Body of pancreas (tissue), 4 donors: Measurements from ENCODE around the gene SKAP1. TPM values are rescaled to one million over a fixed set of nuclear protein-coding genes. Genes with fewer than 3 reads are reported as not detected.

Experiments used
- ATAC-seq: fragments of 150-250 bp; one replicate; pipeline ENCODE4 v1.9.1; 2016
- DNase-seq, 4 donors: peaks; one replicate each; pipeline ENCODE4 v3.0.0-alpha.2; 2019
- H3K27ac ChIP-seq, 4 donors: fragments of 200-600 bp; sonication (generic); 1 replicate in 3 of 4; 2 replicates in 1 of 4; pipeline versions ENCODE4 v1.5.1 to v1.6.1; 2016 to 2019; ENCODE audit warnings: mild to moderate bottlenecking in 1 of 4, mixed read lengths in 1 of 4, moderate library complexity in 1 of 4
- H3K27me3 ChIP-seq, 2 donors: fragments of 200-600 bp; sonication (generic); one replicate each; pipeline ENCODE4 v1.6.0; 2016; ENCODE audit warnings: mild to moderate bottlenecking in 1 of 2
- H3K36me3 ChIP-seq, 2 donors: fragments of 200-600 bp; sonication (generic); replicated peaks in 1 of 2; 2 replicates each; pipeline ENCODE4 v1.5.1; 2016; ENCODE audit warnings: low read depth in 2 of 2; ENCODE audit not compliant: insufficient read depth in 1 of 2
- H3K4me1 ChIP-seq: fragments of 200-600 bp; sonication (generic); one replicate; pipeline ENCODE4 v1.6.0; 2016
- H3K4me3 ChIP-seq, 2 donors: fragments of 200-600 bp; sonication (generic); 1 replicate in 1 of 2; 2 replicates in 1 of 2; pipeline ENCODE4 v1.5.1; 2016 to 2019
- H3K9me3 ChIP-seq, 3 donors: fragments of 200-600 bp; sonication (generic); 1 replicate in 2 of 3; 2 replicates in 1 of 3; pipeline ENCODE4 v1.5.1; 2016
- CTCF ChIP-seq, 7 experiments: fragments of 450-650 bp in 4 of 7; fragments of 200-600 bp in 3 of 7; sonication (generic) in 3 of 7; IDR thresholded peaks; one replicate each; pipeline ENCODE4 v1.5.1; 2016 to 2019; ENCODE audit warnings: antibody characterized with exemption in 7 of 7
- POLR2A ChIP-seq, 3 donors: fragments of 450-650 bp; IDR thresholded peaks; one replicate each; pipeline ENCODE4 v1.6.1; 2016; ENCODE audit warnings: antibody characterized with exemption in 3 of 3, mild to moderate bottlenecking in 2 of 3
- WGBS, 2 donors: methylation state at CpG; one replicate each; pipeline ENCODE4 v1.1.5; 2017; 5-methylcytosine and 5-hydroxymethylcytosine counted together
- intact Hi-C: fragments of 100-400 bp; cut with DNase I; formaldehyde crosslinking; loops from one replicate; pipeline ENCODE4 v1.15.1; 2023
- total RNA-seq, 2 donors: library from RNA; depleted of rRNA; stranded (reverse); fragments of >200 nt; gene quantifications; one replicate each; pipeline ENCODE4 v1.1.0, GENCODE V29; 2016

The SKAP1 gene
- total RNA-seq, 2 donors from 2014 or later, result 0.78 to 4.0 TPM

- DNase-seq (no peak), ATAC-seq (no peak)
- H3K4me3 ChIP-seq, result no peak overlapping the region
- intact Hi-C loops, result no loop called here
- no peak overlapping the region for H3K27ac ChIP-seq
- no peaks in the 10 kb centered on the region for H3K9me3 ChIP-seq
- TF ChIP-seq CTCF (IDR thresholded peaks at IDR 0.05) (no peak), POLR2A (IDR thresholded peaks at IDR 0.05) (no peak)
- no peaks in the 10 kb centered on the region for H3K36me3 ChIP-seq
- 89 to 95% methylated on average over 1 of the region's 1 CpG for WGBS, 2 donors
- no peaks in the 10 kb centered on the region for H3K27me3 ChIP-seq
- H3K4me1 ChIP-seq, result no peaks in the 10 kb centered on the region
These were observed 201.3 kb downstream of the SKAP1 start for GRCh38 chr17:48228720-48229119.

- intact Hi-C loops, result no loop called here
- no peaks in the 10 kb centered on the region for H3K9me3 ChIP-seq
- no peaks in the 10 kb centered on the region for H3K27me3 ChIP-seq
- H3K27ac ChIP-seq, result no peak overlapping the region
- TF ChIP-seq POLR2A (IDR thresholded peaks at IDR 0.05) (no peak), CTCF (IDR thresholded peaks at IDR 0.05) (no peak)
- 50 to 56% methylated on average over 6 of the region's 6 CpGs for WGBS, 2 donors
- ATAC-seq (no peak), DNase-seq (no peak)
- H3K36me3 ChIP-seq, result no peaks in the 10 kb centered on the region
- no peaks in the 10 kb centered on the region for H3K4me1 ChIP-seq
- H3K4me3 ChIP-seq, result no peak overlapping the region
These were observed 204.1 kb downstream of the SKAP1 start for GRCh38 chr17:48225725-48226567.

GRCh38 chr17:48223945-48224344, 206.1 kb downstream of the SKAP1 start:
- Histone ChIP-seq H3K27ac (no peak overlapping the region), H3K9me3 (no peaks in the 10 kb centered on the region), H3K27me3 (no peaks in the 10 kb centered on the region), H3K4me3 (no peak overlapping the region), H3K36me3 (no peaks in the 10 kb centered on the region), H3K4me1 (no peaks in the 10 kb centered on the region)
- ATAC-seq (no peak), DNase-seq (no peak)
- TF ChIP-seq POLR2A (IDR thresholded peaks at IDR 0.05) (no peak), CTCF (IDR thresholded peaks at IDR 0.05) (no peak)
- intact Hi-C loops, result no loop called here

GRCh38 chr17:48219617-48220016, 210.4 kb downstream of the SKAP1 start:
- 54 to 61% methylated on average over 1 of the region's 1 CpG for WGBS, 2 donors
- no peak overlapping the region for H3K4me3 ChIP-seq
- intact Hi-C loops, result no loop called here
- no peak for DNase-seq
- H3K4me1 ChIP-seq, result no peaks in the 10 kb centered on the region
- ATAC-seq, result no peak
- H3K9me3 ChIP-seq, result no peaks in the 10 kb centered on the region
- no peak for TF ChIP-seq POLR2A (IDR thresholded peaks at IDR 0.05)
- no peak for TF ChIP-seq CTCF (IDR thresholded peaks at IDR 0.05)
- no peaks in the 10 kb centered on the region for H3K27me3 ChIP-seq
- no peak overlapping the region for H3K27ac ChIP-seq
- H3K36me3 ChIP-seq, result no peaks in the 10 kb centered on the region
